ENCODE results near the gene PLPP1.
"Not testable (repeated sequence)": the region's sequence is repeated elsewhere in the genome, so short reads cannot be mapped to it uniquely, and the experiment has no call there.

Gene PLPP1

DNA sequence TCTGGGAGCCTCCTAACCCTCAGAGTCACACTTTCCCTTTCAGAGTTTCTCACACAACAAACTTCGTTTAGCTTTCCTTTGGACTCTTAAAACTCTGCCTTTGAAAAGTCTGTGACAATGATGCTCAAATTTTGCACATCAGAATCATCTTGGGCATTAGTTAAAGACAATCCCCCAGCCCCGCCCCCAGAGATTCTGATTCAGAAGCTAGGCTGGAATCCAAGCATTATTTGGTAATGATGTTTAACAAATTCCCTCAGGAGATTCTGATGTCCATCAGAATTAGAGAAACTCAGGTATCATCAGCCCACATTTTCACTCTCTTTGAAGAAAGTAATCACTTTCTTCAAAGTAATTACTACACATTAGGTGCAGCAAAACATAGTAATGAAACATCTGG is 9.6 kb upstream of the PLPP1 start:
- DNase-seq: no peak

DNA sequence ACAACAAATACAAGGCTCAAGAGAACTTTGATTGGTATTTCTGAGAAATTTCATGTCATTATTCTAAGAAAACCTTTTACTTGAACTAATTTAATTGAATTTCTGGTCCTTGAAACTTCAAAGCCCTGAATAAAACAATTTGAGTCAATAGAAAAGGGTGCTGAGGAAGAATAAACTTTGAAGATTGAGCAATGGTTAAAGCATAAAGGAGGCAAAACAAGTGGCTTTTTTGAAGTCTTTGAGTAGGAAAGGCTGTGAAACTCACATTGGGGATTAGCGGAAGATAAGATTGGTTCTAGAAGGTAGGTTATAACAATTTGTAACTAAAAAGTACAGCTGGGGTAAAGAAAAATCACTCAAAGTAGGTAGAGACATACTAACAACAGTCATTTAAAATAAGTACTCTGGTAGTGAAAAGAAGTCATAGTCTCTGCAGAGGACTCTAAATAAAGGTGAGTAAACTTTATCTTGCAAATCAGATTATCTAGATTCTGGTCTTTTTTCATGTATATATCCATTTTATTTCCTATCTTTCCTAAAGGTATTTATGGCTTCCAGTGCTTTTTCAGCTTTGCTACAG is 6.4 kb upstream of the PLPP1 start:
- DNase-seq: no peak

DNA sequence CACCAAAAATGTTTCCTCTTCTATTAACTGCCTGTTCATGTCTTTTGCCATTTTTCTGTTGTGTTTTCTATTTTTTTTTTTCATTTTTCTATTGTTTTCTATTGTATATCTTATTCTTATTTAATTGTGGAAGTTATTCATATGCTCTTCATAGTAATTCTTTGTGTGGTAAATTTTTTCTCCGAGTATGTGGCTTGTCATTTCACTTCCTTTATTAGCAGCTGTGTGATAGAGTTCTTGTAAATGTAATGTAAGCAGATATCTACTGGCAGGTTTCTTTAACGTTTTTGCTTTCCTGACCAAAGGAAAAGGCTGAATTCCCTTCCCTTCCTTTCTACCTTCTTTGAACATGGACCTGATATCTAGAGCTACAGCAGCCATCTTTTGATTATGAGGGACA is 5.8 kb upstream of the PLPP1 start:
- no peak for DNase-seq

DNA sequence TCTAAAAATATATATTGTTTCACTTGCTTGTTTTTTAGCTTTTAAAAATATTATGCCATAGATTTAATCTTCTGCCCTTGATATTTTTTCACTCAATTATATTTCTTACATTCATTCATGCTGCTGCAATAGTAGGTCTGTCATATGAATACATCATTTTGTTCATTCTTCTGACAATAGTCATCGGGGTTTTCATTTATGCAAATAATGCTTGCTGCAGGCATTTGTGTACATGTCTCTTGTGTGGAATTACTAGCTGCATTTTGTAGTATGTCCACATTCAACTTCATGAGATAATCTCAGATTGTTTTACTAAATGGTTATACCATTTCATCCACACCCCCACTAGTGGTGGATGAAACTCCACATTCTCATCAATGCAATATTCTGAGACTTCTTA is 5.3 kb upstream of the PLPP1 start:
- peak in 1 of 2 donors; percentile 6 for DNase-seq

- DNase-seq: peak; percentile 10 to 19
Observed at GRCh38 chr5:55538661-55539060, 3.9 kb upstream of the PLPP1 start.

GRCh38 chr5:55537315-55537714 is 2.6 kb upstream of the PLPP1 start:
- DNase-seq: not testable (repeated sequence)

GRCh38 chr5:55535199-55535905 is 588 bp upstream of the PLPP1 start:
- DNase-seq: no peak

- DNase-seq: peak; percentile 2 to 5
Observed at GRCh38 chr5:55533521-55534435, 986 bp downstream of the PLPP1 start.

GRCh38 chr5:55530669-55531068 is 4.1 kb downstream of the PLPP1 start:
- no peak for DNase-seq

GRCh38 chr5:55524816-55525215 is 9.9 kb downstream of the PLPP1 start:
- no peak for DNase-seq

- no peak for DNase-seq
Observed at GRCh38 chr5:55523293-55523692, 11.5 kb downstream of the PLPP1 start.

- DNase-seq: no peak
Observed at GRCh38 chr5:55521881-55522280, 12.9 kb downstream of the PLPP1 start.

- no peak for DNase-seq
Observed at GRCh38 chr5:55520117-55520839, 14.5 kb downstream of the PLPP1 start.

- no peak for DNase-seq
Observed at GRCh38 chr5:55518831-55519390, 15.9 kb downstream of the PLPP1 start.

DNA sequence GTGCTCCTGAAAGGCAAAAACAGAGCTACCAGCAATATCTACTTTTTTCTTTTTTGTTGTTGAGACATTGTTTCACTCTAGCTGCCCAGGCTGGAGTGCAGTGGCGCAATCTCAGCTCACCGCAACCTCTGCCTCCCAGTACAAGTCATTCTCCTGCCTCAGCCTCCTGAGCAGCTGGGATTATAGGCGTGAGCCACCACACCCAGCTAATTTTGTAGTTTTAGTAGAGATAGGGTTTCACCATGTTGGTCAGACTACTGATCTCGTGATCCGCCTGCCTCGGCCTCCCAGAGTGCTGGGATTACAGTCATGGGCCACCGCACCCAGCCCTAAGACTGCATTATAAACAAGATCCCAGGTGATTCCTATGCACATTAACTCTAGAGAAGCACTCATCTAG is 17.0 kb downstream of the PLPP1 start:
- no peak for DNase-seq

DNA sequence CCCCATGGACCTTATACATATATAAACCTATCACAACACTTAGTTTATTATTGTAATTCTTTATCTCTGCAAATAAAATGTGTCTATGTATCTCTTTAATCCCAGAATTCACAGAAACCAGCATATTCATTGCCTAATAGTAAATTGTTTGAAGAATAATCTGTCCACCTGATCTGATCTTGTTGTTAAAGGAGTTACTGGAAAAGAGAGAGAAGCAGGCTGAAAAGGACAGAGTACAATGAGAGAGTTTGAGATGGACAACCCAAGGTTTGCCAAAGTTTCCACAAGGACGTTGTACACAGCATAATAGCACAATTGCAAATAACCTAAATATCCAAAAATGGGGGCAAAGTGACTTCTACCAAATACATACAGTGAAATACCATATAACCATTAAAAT is 23.8 kb downstream of the PLPP1 start:
- DNase-seq: no peak

- no peak for DNase-seq
Observed at GRCh38 chr5:55510523-55510880, 24.3 kb downstream of the PLPP1 start.

DNA sequence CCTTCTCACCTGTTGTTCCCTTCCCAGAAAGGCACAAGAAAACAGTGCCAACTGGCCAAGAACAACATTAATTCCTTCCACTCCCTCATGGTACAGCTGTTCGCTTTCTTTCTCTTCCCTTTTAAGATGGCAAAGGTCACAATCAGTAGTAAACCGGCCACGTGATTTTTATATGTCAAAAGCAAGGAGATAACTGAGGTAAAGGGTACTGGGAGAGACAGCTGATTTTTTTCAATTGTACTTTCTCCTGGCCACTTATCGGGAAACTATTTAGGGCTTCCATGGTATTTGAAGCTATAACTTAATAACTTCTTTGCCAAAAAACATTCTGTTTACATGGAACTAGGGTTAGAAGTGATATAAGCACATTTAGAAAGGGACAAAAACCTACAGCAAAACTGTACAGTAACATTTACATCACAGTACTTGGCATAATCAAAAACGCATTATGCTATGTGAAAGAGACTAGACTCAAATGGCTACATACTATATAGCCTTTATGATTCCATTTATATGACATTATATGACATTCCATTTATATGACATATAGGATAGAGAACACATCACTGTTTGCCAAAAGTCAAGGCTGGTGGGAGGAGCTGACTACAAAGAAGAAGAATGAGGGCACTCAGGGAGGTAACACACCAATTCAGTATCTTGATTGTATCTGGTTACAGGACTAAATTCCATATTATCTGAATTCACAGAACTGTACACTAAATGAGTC is 24.8 kb downstream of the PLPP1 start:
- no peak for DNase-seq

DNA sequence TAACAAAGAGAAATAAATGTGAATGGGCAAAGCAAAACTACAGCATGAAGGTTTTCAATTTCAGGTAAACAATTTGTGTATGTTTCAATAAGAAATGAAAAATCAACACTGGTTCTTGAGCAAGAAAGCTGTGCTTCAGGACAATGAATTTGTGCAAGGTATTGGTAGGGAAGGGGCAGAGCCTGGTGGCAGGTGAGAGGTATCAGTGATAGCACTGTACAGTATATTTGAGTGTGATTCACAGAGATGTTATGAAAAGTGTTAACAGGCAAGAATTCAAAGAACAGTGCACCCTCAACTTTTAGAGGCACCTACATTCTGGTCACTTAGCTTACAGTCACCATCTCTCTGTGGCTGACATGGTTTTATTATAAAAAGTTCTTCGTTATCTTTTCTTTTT is 25.7 kb downstream of the PLPP1 start:
- no peak for DNase-seq

DNA sequence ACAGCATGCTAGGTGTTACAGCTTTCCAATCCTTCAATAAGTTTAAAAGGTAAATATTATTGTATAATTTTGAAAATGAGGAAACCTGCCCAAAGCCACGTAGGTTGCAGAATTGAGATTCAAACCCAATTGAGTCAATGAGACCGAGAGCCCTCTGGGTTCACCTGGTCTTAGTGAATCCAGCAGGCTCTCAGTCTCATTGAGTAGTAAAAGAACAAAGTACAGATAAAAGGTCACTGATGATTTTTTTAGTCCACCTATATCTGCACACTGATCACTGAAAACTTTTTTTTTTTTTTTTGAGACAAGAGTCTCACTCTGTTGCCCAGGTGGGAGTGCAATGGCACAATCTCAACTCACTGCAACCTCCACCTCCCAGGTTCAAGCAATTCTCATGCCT is 27.2 kb downstream of the PLPP1 start:
- DNase-seq: no peak

DNA sequence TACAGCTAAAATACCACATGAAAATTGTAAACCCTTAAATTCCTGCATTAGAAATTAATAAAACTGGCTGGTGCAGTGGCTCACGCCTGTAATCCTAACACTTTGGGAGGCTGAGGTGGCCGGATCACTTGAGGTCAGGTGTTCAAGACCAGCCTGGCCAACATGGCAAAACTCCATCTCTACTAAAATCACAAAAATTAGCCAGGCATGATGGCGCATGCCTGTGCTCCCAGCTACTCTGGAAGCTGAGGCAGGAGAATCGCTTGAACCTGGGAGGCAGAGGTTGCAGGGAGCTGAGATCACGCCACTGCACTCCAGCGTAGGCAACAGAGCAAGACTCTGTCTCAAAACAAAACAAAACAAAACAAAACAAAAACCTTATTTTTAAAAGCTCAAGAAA is 29.1 kb downstream of the PLPP1 start:
- not testable (repeated sequence) for DNase-seq

- DNase-seq: not testable (repeated sequence)
Observed at GRCh38 chr5:55503917-55504316, 30.8 kb downstream of the PLPP1 start.
